Measurements from ENCODE around the gene HSD17B13. TPM values are rescaled to one million over a fixed set of nuclear protein-coding genes. Genes with fewer than 3 reads are reported as not detected.
A peak's percentile ranks its signal among the peaks of the same experiment; 100 is the strongest.

The HSD17B13 gene
- polyA plus RNA-seq, 1 experiment, result not detected

- H3K36me3 ChIP-seq (ENCODE audit: control insufficient read depth, insufficient read depth, low read length), result no peaks in the 10 kb centered on the region
- H3K27me3 ChIP-seq (ENCODE audit: control insufficient read depth, insufficient read depth, low read length), result no peaks in the 10 kb centered on the region
- POLR2A ChIA-PET, result no interaction called here
- CTCF ChIA-PET, result no interaction called here
- TF ChIP-seq CTCF (IDR thresholded peaks at IDR 0.05; ENCODE audit: insufficient read depth, low read depth, low read length), result no peak
- H3K4me3 ChIP-seq (ENCODE audit: low read depth, low read length), result no peak overlapping the region
- DNase-seq (ENCODE audit: low read depth), result no peak
These were observed 8.1 kb upstream of the HSD17B13 start for GRCh38 chr4:87330761-87331160.

GRCh38 chr4:87327136-87327535, 4.5 kb upstream of the HSD17B13 start:
- no peak for TF ChIP-seq CTCF (IDR thresholded peaks at IDR 0.05; ENCODE audit: insufficient read depth, low read depth, low read length)
- ChIA-PET POLR2A (no interaction called here), CTCF (no interaction called here)
- H3K36me3 ChIP-seq (ENCODE audit: control insufficient read depth, insufficient read depth, low read length), result no peaks in the 10 kb centered on the region
- no peak for DNase-seq (ENCODE audit: low read depth)
- H3K4me3 ChIP-seq (ENCODE audit: low read depth, low read length), result no peak overlapping the region
- no peaks in the 10 kb centered on the region for H3K27me3 ChIP-seq (ENCODE audit: control insufficient read depth, insufficient read depth, low read length)

GRCh38 chr4:87326460-87326859, 3.8 kb upstream of the HSD17B13 start:
- CTCF ChIA-PET, result no interaction called here
- no peak for TF ChIP-seq CTCF (IDR thresholded peaks at IDR 0.05; ENCODE audit: insufficient read depth, low read depth, low read length)

GRCh38 chr4:87321888-87322287, 794 bp downstream of the HSD17B13 start:
- H3K27me3 ChIP-seq (ENCODE audit: control insufficient read depth, insufficient read depth, low read length), result no peaks in the 10 kb centered on the region
- CTCF ChIA-PET, result interaction anchor here (1.0 kb wide), 1 partner anchor 13 kb away, joined by 3 read pairs; no protein-coding TSS in a partner anchor
- no peak overlapping the region; the same call in 1 of the 2 replicates for H3K4me3 ChIP-seq (ENCODE audit: low read depth, low read length)
- TF ChIP-seq CTCF (IDR thresholded peaks at IDR 0.05; ENCODE audit: insufficient read depth, low read depth, low read length), result no peak
- POLR2A ChIA-PET, result no interaction called here
- peak; percentile 9 for DNase-seq (ENCODE audit: low read depth)
- H3K36me3 ChIP-seq (ENCODE audit: control insufficient read depth, insufficient read depth, low read length), result no peaks in the 10 kb centered on the region

More at GRCh38 chr4:87326460-87326859, 3.8 kb upstream of the HSD17B13 start:
- no peaks in the 10 kb centered on the region for H3K36me3 ChIP-seq (ENCODE audit: control insufficient read depth, insufficient read depth, low read length)
- POLR2A ChIA-PET, result no interaction called here
- H3K4me3 ChIP-seq (ENCODE audit: low read depth, low read length), result no peak overlapping the region
- H3K27me3 ChIP-seq (ENCODE audit: control insufficient read depth, insufficient read depth, low read length), result no peaks in the 10 kb centered on the region
- no peak for DNase-seq (ENCODE audit: low read depth)

GRCh38 chr4:87317527-87317926, 5.2 kb downstream of the HSD17B13 start:
- Histone ChIP-seq H3K36me3 (ENCODE audit: control insufficient read depth, insufficient read depth, low read length) (no peaks in the 10 kb centered on the region), H3K4me3 (ENCODE audit: low read depth, low read length) (no peak overlapping the region), H3K27me3 (ENCODE audit: control insufficient read depth, insufficient read depth, low read length) (no peaks in the 10 kb centered on the region)
- DNase-seq (ENCODE audit: low read depth), result no peak
- CTCF ChIA-PET, result no interaction called here
- POLR2A ChIA-PET, result no interaction called here
- no peak for TF ChIP-seq CTCF (IDR thresholded peaks at IDR 0.05; ENCODE audit: insufficient read depth, low read depth, low read length)
